ENCODE results near the gene ZC3H15. TPM values are rescaled to one million over a fixed set of nuclear protein-coding genes. Genes with fewer than 3 reads are reported as not detected.

The ZC3H15 gene
- polyA plus RNA-seq (2011; rRNA removed) (125 and 191 TPM in 2 replicates), polyA plus RNA-seq (2017; fragmentation: RNase III; extraction: RNeasy Plus Mini Kit Qiagen cat#74134 plus additional on column Dnase treatment) (98.2 to 112 TPM (median 99.2 TPM) in 3 replicates), polyA minus RNA-seq (2011; rRNA and poly(A)+ RNA removed) (18.6 and 22.6 TPM in 2 replicates)
- polyA plus RNA-seq (2012; cell fraction: cytosol; rRNA removed), result 36.4 and 41.7 TPM in 2 replicates
- polyA plus RNA-seq (2012; cell fraction: nucleus; rRNA removed), result 18.2 and 24.5 TPM in 2 replicates

DNA sequence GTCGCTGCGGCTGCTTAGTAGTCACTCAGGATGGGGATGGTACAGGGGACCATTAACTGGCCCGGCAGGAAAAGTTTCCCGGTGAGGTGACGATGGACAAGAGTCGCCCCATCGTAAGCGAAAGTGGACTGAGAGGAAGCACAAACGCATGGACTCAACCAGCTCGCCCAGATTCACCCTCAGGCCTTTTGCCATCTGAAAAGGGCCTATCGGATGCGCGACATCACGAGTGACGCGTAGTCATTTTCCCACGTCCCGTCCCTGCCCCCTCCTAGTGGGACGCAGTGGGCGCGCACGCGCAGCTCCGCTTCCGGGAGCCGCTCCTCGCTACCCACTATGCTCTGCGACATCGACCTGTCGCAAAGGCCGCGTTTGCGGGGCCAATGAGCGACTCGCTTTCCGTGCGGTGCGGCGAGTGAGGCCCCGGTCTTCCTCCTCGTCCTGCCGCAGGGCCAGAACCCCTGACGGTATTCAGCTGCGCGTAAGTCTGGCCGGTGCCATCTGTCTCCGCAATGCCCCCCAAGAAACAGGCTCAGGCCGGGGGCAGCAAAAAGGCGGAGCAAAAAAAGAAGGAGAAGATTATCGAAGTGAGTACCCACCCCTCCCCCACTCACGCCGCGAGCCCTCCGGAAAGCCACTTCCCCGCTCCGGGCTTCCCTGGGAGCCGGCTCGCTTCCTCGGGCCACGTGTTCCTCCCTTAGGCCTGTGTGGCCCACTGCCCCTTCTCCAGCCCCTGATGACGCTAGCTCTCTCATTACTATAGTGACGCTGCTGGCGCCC lies at the start of gene ZC3H15:
Gene ZC3H15, plus strand, starts transcription at position 390 of the 780 bp plus-strand sequence. Its CDS starts 123 bp downstream, at position 513.
- CTCF ChIA-PET, result interaction anchor here (0.7 to 1.3 kb wide), 4 partner anchors 13 to 148 kb away, joined by 3 to 4 read pairs (median 3); no protein-coding TSS in a partner anchor
- no peak for FAIRE-seq
- TF ChIP-seq, protein P1, sequence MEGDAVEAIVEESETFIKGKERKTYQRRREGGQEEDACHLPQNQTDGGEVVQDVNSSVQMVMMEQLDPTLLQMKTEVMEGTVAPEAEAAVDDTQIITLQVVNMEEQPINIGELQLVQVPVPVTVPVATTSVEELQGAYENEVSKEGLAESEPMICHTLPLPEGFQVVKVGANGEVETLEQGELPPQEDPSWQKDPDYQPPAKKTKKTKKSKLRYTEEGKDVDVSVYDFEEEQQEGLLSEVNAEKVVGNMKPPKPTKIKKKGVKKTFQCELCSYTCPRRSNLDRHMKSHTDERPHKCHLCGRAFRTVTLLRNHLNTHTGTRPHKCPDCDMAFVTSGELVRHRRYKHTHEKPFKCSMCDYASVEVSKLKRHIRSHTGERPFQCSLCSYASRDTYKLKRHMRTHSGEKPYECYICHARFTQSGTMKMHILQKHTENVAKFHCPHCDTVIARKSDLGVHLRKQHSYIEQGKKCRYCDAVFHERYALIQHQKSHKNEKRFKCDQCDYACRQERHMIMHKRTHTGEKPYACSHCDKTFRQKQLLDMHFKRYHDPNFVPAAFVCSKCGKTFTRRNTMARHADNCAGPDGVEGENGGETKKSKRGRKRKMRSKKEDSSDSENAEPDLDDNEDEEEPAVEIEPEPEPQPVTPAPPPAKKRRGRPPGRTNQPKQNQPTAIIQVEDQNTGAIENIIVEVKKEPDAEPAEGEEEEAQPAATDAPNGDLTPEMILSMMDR (IDR thresholded peaks at IDR 0.05), result no peak
- TF ChIP-seq BHLHE40 (IDR thresholded peaks at IDR 0.05; ENCODE audit: low read depth, low read length), result no peak
- TF ChIP-seq, protein P2, sequence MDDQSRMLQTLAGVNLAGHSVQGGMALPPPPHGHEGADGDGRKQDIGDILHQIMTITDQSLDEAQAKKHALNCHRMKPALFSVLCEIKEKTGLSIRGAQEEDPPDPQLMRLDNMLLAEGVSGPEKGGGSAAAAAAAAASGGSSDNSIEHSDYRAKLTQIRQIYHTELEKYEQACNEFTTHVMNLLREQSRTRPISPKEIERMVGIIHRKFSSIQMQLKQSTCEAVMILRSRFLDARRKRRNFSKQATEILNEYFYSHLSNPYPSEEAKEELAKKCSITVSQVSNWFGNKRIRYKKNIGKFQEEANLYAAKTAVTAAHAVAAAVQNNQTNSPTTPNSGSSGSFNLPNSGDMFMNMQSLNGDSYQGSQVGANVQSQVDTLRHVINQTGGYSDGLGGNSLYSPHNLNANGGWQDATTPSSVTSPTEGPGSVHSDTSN (IDR thresholded peaks at IDR 0.05), result no peak
- TF ChIP-seq, protein P3, sequence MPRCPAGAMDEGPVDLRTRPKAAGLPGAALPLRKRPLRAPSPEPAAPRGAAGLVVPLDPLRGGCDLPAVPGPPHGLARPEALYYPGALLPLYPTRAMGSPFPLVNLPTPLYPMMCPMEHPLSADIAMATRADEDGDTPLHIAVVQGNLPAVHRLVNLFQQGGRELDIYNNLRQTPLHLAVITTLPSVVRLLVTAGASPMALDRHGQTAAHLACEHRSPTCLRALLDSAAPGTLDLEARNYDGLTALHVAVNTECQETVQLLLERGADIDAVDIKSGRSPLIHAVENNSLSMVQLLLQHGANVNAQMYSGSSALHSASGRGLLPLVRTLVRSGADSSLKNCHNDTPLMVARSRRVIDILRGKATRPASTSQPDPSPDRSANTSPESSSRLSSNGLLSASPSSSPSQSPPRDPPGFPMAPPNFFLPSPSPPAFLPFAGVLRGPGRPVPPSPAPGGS (IDR thresholded peaks at IDR 0.05), result peak; percentile 65; the same call in 1 of the 3 replicates
- TF ChIP-seq, protein P4, sequence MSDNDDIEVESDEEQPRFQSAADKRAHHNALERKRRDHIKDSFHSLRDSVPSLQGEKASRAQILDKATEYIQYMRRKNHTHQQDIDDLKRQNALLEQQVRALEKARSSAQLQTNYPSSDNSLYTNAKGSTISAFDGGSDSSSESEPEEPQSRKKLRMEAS (IDR thresholded peaks at IDR 0.05), result peak; percentile 90
- TF ChIP-seq ZNF302 (CRISPR knock-in tag; IDR thresholded peaks at IDR 0.05), result no peak
- no peak for TF ChIP-seq MAZ (IDR thresholded peaks at IDR 0.05; ENCODE audit: borderline replicate concordance, low read depth, low read length)
- TF ChIP-seq CHD4 (IDR thresholded peaks at IDR 0.05; ENCODE audit: borderline replicate concordance), result no peak
- TF ChIP-seq NPAS2 (CRISPR knock-in tag; IDR thresholded peaks at IDR 0.05; ENCODE audit: borderline replicate concordance), result no peak
- TF ChIP-seq ZC3H11A (IDR thresholded peaks at IDR 0.05), result no peak
- TF ChIP-seq HDAC2 (IDR thresholded peaks at IDR 0.05), result no peak
- TF ChIP-seq SMC3 (IDR thresholded peaks at IDR 0.05), result no peak
- TF ChIP-seq RNF2 (IDR thresholded peaks at IDR 0.05; ENCODE audit: borderline replicate concordance, low read depth), result no peak
- peak; percentile 48; the same call in 1 of the 2 replicates for TF ChIP-seq GATA3 (IDR thresholded peaks at IDR 0.05; ENCODE audit: borderline replicate concordance)
- no peak for TF ChIP-seq FOXS1 (CRISPR knock-in tag; IDR thresholded peaks at IDR 0.05)
- peak; percentile 67 for TF ChIP-seq POLR2A (IDR thresholded peaks at IDR 0.05; ENCODE audit: low read length)
- no peak for TF ChIP-seq ZSCAN20 (CRISPR knock-in tag; IDR thresholded peaks at IDR 0.05)
- TF ChIP-seq PHF8 (IDR thresholded peaks at IDR 0.05; ENCODE audit: borderline replicate concordance, low read depth), result peak; percentile 78
- TF ChIP-seq, protein P5, sequence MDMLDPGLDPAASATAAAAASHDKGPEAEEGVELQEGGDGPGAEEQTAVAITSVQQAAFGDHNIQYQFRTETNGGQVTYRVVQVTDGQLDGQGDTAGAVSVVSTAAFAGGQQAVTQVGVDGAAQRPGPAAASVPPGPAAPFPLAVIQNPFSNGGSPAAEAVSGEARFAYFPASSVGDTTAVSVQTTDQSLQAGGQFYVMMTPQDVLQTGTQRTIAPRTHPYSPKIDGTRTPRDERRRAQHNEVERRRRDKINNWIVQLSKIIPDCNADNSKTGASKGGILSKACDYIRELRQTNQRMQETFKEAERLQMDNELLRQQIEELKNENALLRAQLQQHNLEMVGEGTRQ (IDR thresholded peaks at IDR 0.05), result peak; percentile 63
- TF ChIP-seq, protein P6, sequence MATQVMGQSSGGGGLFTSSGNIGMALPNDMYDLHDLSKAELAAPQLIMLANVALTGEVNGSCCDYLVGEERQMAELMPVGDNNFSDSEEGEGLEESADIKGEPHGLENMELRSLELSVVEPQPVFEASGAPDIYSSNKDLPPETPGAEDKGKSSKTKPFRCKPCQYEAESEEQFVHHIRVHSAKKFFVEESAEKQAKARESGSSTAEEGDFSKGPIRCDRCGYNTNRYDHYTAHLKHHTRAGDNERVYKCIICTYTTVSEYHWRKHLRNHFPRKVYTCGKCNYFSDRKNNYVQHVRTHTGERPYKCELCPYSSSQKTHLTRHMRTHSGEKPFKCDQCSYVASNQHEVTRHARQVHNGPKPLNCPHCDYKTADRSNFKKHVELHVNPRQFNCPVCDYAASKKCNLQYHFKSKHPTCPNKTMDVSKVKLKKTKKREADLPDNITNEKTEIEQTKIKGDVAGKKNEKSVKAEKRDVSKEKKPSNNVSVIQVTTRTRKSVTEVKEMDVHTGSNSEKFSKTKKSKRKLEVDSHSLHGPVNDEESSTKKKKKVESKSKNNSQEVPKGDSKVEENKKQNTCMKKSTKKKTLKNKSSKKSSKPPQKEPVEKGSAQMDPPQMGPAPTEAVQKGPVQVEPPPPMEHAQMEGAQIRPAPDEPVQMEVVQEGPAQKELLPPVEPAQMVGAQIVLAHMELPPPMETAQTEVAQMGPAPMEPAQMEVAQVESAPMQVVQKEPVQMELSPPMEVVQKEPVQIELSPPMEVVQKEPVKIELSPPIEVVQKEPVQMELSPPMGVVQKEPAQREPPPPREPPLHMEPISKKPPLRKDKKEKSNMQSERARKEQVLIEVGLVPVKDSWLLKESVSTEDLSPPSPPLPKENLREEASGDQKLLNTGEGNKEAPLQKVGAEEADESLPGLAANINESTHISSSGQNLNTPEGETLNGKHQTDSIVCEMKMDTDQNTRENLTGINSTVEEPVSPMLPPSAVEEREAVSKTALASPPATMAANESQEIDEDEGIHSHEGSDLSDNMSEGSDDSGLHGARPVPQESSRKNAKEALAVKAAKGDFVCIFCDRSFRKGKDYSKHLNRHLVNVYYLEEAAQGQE (IDR thresholded peaks at IDR 0.05), result no peak
- TF ChIP-seq TP53 (CRISPR knock-in tag; IDR thresholded peaks at IDR 0.05), result no peak
- TF ChIP-seq RAD21 (conservative IDR thresholded peaks at IDR 0.05 in 1 of 2, IDR thresholded peaks at IDR 0.05 in 1 of 2), result no peak
- no peak for TF ChIP-seq ZFP36 (IDR thresholded peaks at IDR 0.05; ENCODE audit: borderline replicate concordance, partially characterized antibody)
- TF ChIP-seq HOXB5 (CRISPR knock-in tag; IDR thresholded peaks at IDR 0.05), result no peak
- TF ChIP-seq KDM1A (IDR thresholded peaks at IDR 0.05; ENCODE audit: low read depth), result peak; percentile 41; the same call in 1 of the 2 replicates
- peak; percentile 76 for TF ChIP-seq MYC (IDR thresholded peaks at IDR 0.05; ENCODE audit: borderline replicate concordance, low read length)
- TF ChIP-seq KDM5A (IDR thresholded peaks at IDR 0.05), result 0 out of 2 replicates have a peak, but pooled peaks have one; percentile 50
- no peak for TF ChIP-seq ESRRA (IDR thresholded peaks at IDR 0.05; ENCODE audit: borderline replicate concordance, low read length)
- TF ChIP-seq HOXB13 (CRISPR knock-in tag; IDR thresholded peaks at IDR 0.05; ENCODE audit: low read depth), result no peak
- TF ChIP-seq NR3C1 (IDR thresholded peaks at IDR 0.05), result no peak
- no peak for TF ChIP-seq HEYL (CRISPR knock-in tag; IDR thresholded peaks at IDR 0.05)

More for the DNA sequence above, at the start of gene ZC3H15:
- H3K4me3 ChIP-seq, result peak within 1 kb of the TSS; percentile 84
- H3K27ac ChIP-seq, result peak within 1 kb of the TSS; percentile 77 to 92
- peaks cover 26% of the 10 kb centered on the region for H3K4me1 ChIP-seq
- POLR2A ChIA-PET, result interaction anchor here (0.6 to 2.5 kb wide), 8 partner anchors 10 to 709 kb away, joined by 3 to 20 read pairs (median 4); partner anchors contain the start of gene ITGAV
- H3K9me3 ChIP-seq, result no peaks in the 10 kb centered on the region
- peak within 1 kb of the TSS; percentile 93 for H3K4me2 ChIP-seq
- ATAC-seq, result peak; percentile 89 to 94
- peak; percentile 82 to 98 for DNase-seq (ENCODE audit: low read depth in 1 of 2, low spot score in 1 of 2)
- WGBS (ENCODE audit: missing lambda C conversion rate), result 1% methylated on average over 26 of the region's 63 CpGs

Data from A549 (cell line).